GM23338 (cell line): ENCODE measurements around the gene ERN1. TPM values are rescaled to one million over a fixed set of nuclear protein-coding genes. Genes with fewer than 3 reads are reported as not detected.
A peak's percentile ranks its signal among the peaks of the same experiment; 100 is the strongest.

ENCODE experiments used
- ATAC-seq: fragments of 200-7000 bp; cut with Tn5 transposase; 3 replicates; pipeline ENCODE4 v1.9.1; 2020
- DNase-seq: peaks from one replicate; pipeline ENCODE4 v3.0.0-alpha.2; 2015; ENCODE audit warnings: low spot score
- H2AFZ ChIP-seq: fragments of 200-600 bp; sonication (generic); 2 replicates; pipeline ENCODE4 v1.8.0; 2016; ENCODE audit warnings: antibody characterized with exemption, mild to moderate bottlenecking, moderate library complexity
- H3F3A ChIP-seq: fragments of 200-600 bp; sonication (generic); replicated peaks from 2 replicates; pipeline ENCODE4 v1.8.0; 2017; ENCODE audit warnings: antibody characterized with exemption, mixed run types, low read depth
- H3K27ac ChIP-seq: fragments of 200-600 bp; sonication (generic); 2 replicates; pipeline ENCODE4 v1.6.1; 2016; ENCODE audit warnings: low read depth
- H3K27me3 ChIP-seq: fragments of 200-600 bp; sonication (generic); 2 replicates; pipeline ENCODE4 v1.8.0; 2016; ENCODE audit warnings: mild to moderate bottlenecking, mixed run types, moderate library complexity; ENCODE audit not compliant: insufficient read depth
- H3K36me3 ChIP-seq: fragments of 200-600 bp; sonication (generic); 2 replicates; pipeline ENCODE4 v1.8.0; 2016; ENCODE audit warnings: mild to moderate bottlenecking; ENCODE audit not compliant: insufficient read depth
- H3K4me1 ChIP-seq: fragments of 200-600 bp; sonication (generic); 2 replicates; pipeline ENCODE4 v1.8.0; 2016; ENCODE audit warnings: mild to moderate bottlenecking, moderate library complexity; ENCODE audit not compliant: insufficient read depth
- H3K4me2 ChIP-seq: fragments of 200-600 bp; sonication (generic); 2 replicates; pipeline ENCODE4 v1.7.1; 2017; ENCODE audit warnings: mixed run types
- H3K4me3 ChIP-seq: fragments of 200-600 bp; sonication (generic); 2 replicates; pipeline ENCODE4 v1.6.1; 2016; ENCODE audit warnings: mixed run types
- H3K79me2 ChIP-seq: fragments of 200-600 bp; sonication (generic); replicated peaks from 2 replicates; pipeline ENCODE4 v1.8.0; 2017; ENCODE audit warnings: mild to moderate bottlenecking; ENCODE audit not compliant: insufficient read depth
- H3K9me2 ChIP-seq: fragments of 200-600 bp; sonication (generic); 2 replicates; pipeline ENCODE4 v1.8.0; 2017; ENCODE audit not compliant: insufficient read depth
- H4K20me1 ChIP-seq: fragments of 200-600 bp; sonication (generic); replicated peaks from 2 replicates; pipeline ENCODE4 v1.8.0; 2017; ENCODE audit warnings: mild to moderate bottlenecking; ENCODE audit not compliant: insufficient read depth
- H3K27ac Mint-ChIP-seq: 2 replicates; pipeline ENCODE4 v1.8.0; 2020; ENCODE audit warnings: inconsistent platforms, mild to moderate bottlenecking, moderate library complexity, mixed read lengths
- H3K27me3 Mint-ChIP-seq: 3 replicates; pipeline ENCODE4 v1.8.0; 2022; ENCODE audit warnings: low read depth, mild to moderate bottlenecking, moderate library complexity, mixed read lengths, inconsistent platforms; ENCODE audit not compliant: insufficient read depth, poor library complexity
- H3K36me3 Mint-ChIP-seq: 3 replicates; pipeline ENCODE4 v1.8.0; 2021; ENCODE audit warnings: low read depth, mild to moderate bottlenecking, inconsistent platforms, moderate library complexity, mixed read lengths
- H3K4me1 Mint-ChIP-seq: 3 replicates; pipeline ENCODE4 v1.8.0; 2020; ENCODE audit warnings: mild to moderate bottlenecking, inconsistent platforms, mixed read lengths
- H3K4me3 Mint-ChIP-seq: 3 replicates; pipeline ENCODE4 v1.8.0; 2021; ENCODE audit warnings: moderate library complexity, mild to moderate bottlenecking, inconsistent platforms, mixed read lengths
- H3K9me3 Mint-ChIP-seq: 3 replicates; pipeline ENCODE4 v1.8.0; 2020; ENCODE audit warnings: moderate library complexity, mild to moderate bottlenecking, inconsistent platforms, mixed read lengths
- CREB1 ChIP-seq: fragments of 250-450 bp; sonication (Bioruptor Pico); IDR thresholded peaks from 2 replicates; pipeline ENCODE4 v1.5.0; 2020; ENCODE audit warnings: low read depth, mild to moderate bottlenecking, moderate library complexity
- CTCF ChIP-seq, 2 experiments: fragments of 200-600 bp in 1 of 2; sonication (generic) in 1 of 2; conservative IDR thresholded peaks; 2 replicates each; pipeline versions ENCODE4 v1.5.1 to v1.6.1; 2016 to 2017; ENCODE audit warnings: antibody characterized with exemption in 2 of 2, low read depth in 2 of 2, mild to moderate bottlenecking in 2 of 2, moderate library complexity in 1 of 2
- ETS1 ChIP-seq: IDR thresholded peaks from 2 replicates; pipeline ENCODE4 v1.6.1; 2016; ENCODE audit warnings: antibody characterized with exemption
- EZH2phosphoT487 ChIP-seq: fragments of 200-600 bp; sonication (generic); IDR thresholded peaks from one replicate; pipeline ENCODE4 v1.8.1; 2018; ENCODE audit warnings: antibody characterized with exemption; ENCODE audit not compliant: unreplicated experiment
- NANOG ChIP-seq: IDR thresholded peaks from 2 replicates; pipeline ENCODE4 v1.6.1; 2016; ENCODE audit warnings: antibody characterized with exemption, borderline replicate concordance
- POLR2AphosphoS5 ChIP-seq: IDR thresholded peaks from 2 replicates; pipeline ENCODE4 v1.6.1; 2016; ENCODE audit warnings: antibody characterized with exemption, low read depth
- STAT1 ChIP-seq: IDR thresholded peaks from one replicate; pipeline ENCODE4 v1.6.1; 2016; ENCODE audit warnings: antibody characterized with exemption; ENCODE audit not compliant: unreplicated experiment
- ZNF331 ChIP-seq: fragments of 250-450 bp; sonication (Bioruptor Pico); IDR thresholded peaks from 2 replicates; pipeline ENCODE4 v1.5.0; 2020; ENCODE audit warnings: low read depth, mild to moderate bottlenecking, moderate library complexity
- polyA plus RNA-seq: library from polyadenylated mRNA; unstranded; fragments of >200 nt; fragmentation: Nextera tagmentation; extraction: Ambion mirVana; gene quantifications from 2 replicates; pipeline ENCODE4 v1.2.1, GENCODE V29; 2016
- small RNA-seq: library from RNA; depleted of rRNA; stranded (forward); fragments of <200 nt; gene quantifications from one replicate; pipeline ENCODE3, GENCODE V24; 2014; ENCODE audit warnings: low replicate concordance
- total RNA-seq: library from RNA; depleted of rRNA; stranded (reverse); fragments of >200 nt; shearing (Covaris generic); gene quantifications from 2 replicates; pipeline ENCODE4 v1.2.3, GENCODE V29; 2014; rRNA removed

ERN1 gene
- total and polyA plus RNA-seq, 2 experiments from 2014 or later, result 5.9 to 7.5 TPM

GRCh38 chr17:63991611-63992010 is 138.3 kb downstream of the ERN1 start (continued):
- TF ChIP-seq POLR2AphosphoS5 (no peak), EZH2phosphoT487 (no peak), STAT1 (no peak), CREB1 (no peak)

GRCh38 chr17:63989622-63990345 is 140.2 kb downstream of the ERN1 start:
- Mint-ChIP-seq H3K4me1 (peaks cover 23% of the 10 kb centered on the region), H3K27ac (no peak overlapping the region), H3K36me3 (no peaks in the 10 kb centered on the region), H3K9me3 (no peaks in the 10 kb centered on the region; the same call in 1 of the 3 replicates), H3K27me3 (peaks cover 19% of the 10 kb centered on the region), H3K4me3 (no peak overlapping the region; the same call in 2 of the 3 replicates)
- Histone ChIP-seq H4K20me1 (no peaks in the 10 kb centered on the region), H3K4me1 (peaks cover 5% of the 10 kb centered on the region; the same call in 1 of the 2 replicates), H3K36me3 (no peaks in the 10 kb centered on the region), H3K27me3 (no peaks in the 10 kb centered on the region), H3K4me2 (peak overlapping the region; percentile 82), H2AFZ (0 out of 2 replicates have a peak overlapping the region, but pooled peaks have one; percentile 98), H3K4me3 (no peak overlapping the region; the same call in 1 of the 2 replicates), H3K27ac (no peak overlapping the region), H3K9me2 (no peaks in the 10 kb centered on the region), H3K79me2 (no peaks in the 10 kb centered on the region), H3F3A (no peaks in the 10 kb centered on the region)
- DNase-seq (no peak), ATAC-seq (no peak)
- TF ChIP-seq NANOG (no peak), ZNF331 (CRISPR knock-in tag) (no peak), EZH2phosphoT487 (no peak), CTCF (conservative IDR thresholded peaks at IDR 0.05; ENCODE audit: low read depth in 2 of 2) (no peak), ETS1 (no peak)

Small RNA genes lying within 50 kb of the gene (small RNA-seq; reads per million reads assigned to genes)
- 49,413 reads per million, percentile 100 among the genes with 10 or more reads in this experiment for gene SNORD104

Other genes starting within 250 kb of the ERN1 start
- 0.27 and 0.59 TPM in 2 replicates for gene GH2, start 248.2 kb downstream of the ERN1 start, total RNA-seq
- 2.3 TPM in 2 replicates for gene GH2, start 248.2 kb downstream of the ERN1 start, polyA plus RNA-seq
- gene CSH1, start 233.6 kb downstream of the ERN1 start, total RNA-seq, result not detected in 2 replicates
- 0.68 TPM in 1 of 2 replicates, not detected in the other for gene CSH1, start 233.6 kb downstream of the ERN1 start, polyA plus RNA-seq
- gene CSHL1, start 218.9 kb downstream of the ERN1 start, total RNA-seq, result not detected in 2 replicates
- gene CSHL1, start 218.9 kb downstream of the ERN1 start, polyA plus RNA-seq, result 0.44 TPM in 1 of 2 replicates, not detected in the other
- not detected in 2 replicates for gene GH1, start 211.3 kb downstream of the ERN1 start, total RNA-seq
- 0.57 TPM in 1 of 2 replicates, not detected in the other for gene GH1, start 211.3 kb downstream of the ERN1 start, polyA plus RNA-seq
- 1.3 and 3.0 TPM in 2 replicates for gene CD79B, start 197.8 kb downstream of the ERN1 start, total RNA-seq
- gene CD79B, start 197.8 kb downstream of the ERN1 start, polyA plus RNA-seq, result 1.5 and 2.5 TPM in 2 replicates
- gene SCN4A, start 157.2 kb downstream of the ERN1 start, total RNA-seq, result 7.9 and 8.5 TPM in 2 replicates
- gene SCN4A, start 157.2 kb downstream of the ERN1 start, polyA plus RNA-seq, result 2.3 and 2.5 TPM in 2 replicates
- gene PRR29, start 131.8 kb downstream of the ERN1 start, total RNA-seq, result 0.74 and 1.3 TPM in 2 replicates
- gene PRR29, start 131.8 kb downstream of the ERN1 start, polyA plus RNA-seq, result 0.24 and 0.66 TPM in 2 replicates
- gene ICAM2, start 109.5 kb downstream of the ERN1 start, total RNA-seq, result 0.31 and 0.58 TPM in 2 replicates
- gene ICAM2, start 109.5 kb downstream of the ERN1 start, polyA plus RNA-seq, result 0.57 and 0.86 TPM in 2 replicates
- 13.4 and 17.7 TPM in 2 replicates for gene TEX2, start 133.1 kb upstream of the ERN1 start, total RNA-seq
- gene TEX2, start 133.1 kb upstream of the ERN1 start, polyA plus RNA-seq, result 5.6 and 7.5 TPM in 2 replicates